Activated CD8-positive, alpha-beta T cell treated with anti-CD3 and anti-CD28 coated beads, Interleukin-2, amount 10 ng/mL, durations not matched to agents 7 days and 5 days (primary cell): Measurements from ENCODE around the gene EML1. TPM values are rescaled to one million over a fixed set of nuclear protein-coding genes. Genes with fewer than 3 reads are reported as not detected.

Source experiments
- ATAC-seq: fragments of 150-1000 bp; cut with Tn5 transposase; one replicate; pipeline ENCODE4 v1.10.0; 2021; ENCODE audit warnings: moderate library complexity
- CTCF ChIA-PET: fragments of 350-600 bp; sonication (Branson Sonifier 250); formaldehyde crosslinking; loops from one replicate; lab custom pipeline; 2021; ENCODE audit warnings: antibody characterized with exemption; lab: Charles Lee
- POLR2A ChIA-PET: fragments of 350-600 bp; sonication (Branson Sonifier 250); formaldehyde crosslinking; loops from one replicate; lab custom pipeline; 2021; ENCODE audit warnings: antibody characterized with exemption; lab: Charles Lee
- DNase-seq: peaks from one replicate; pipeline ENCODE4 v3.0.0-alpha.2; 2020
- H3K27ac Mint-ChIP-seq: one replicate; pipeline ENCODE4 v1.8.0; 2021; ENCODE audit warnings: mild to moderate bottlenecking, mixed read lengths
- H3K27me3 Mint-ChIP-seq: one replicate; pipeline ENCODE4 v1.8.0; 2021; ENCODE audit warnings: low read depth, mixed read lengths
- H3K36me3 Mint-ChIP-seq: one replicate; pipeline ENCODE4 v1.8.0; 2021; ENCODE audit warnings: low read depth, mixed read lengths
- H3K4me1 Mint-ChIP-seq: one replicate; pipeline ENCODE4 v1.8.0; 2021; ENCODE audit warnings: low read depth, mixed read lengths
- H3K4me3 Mint-ChIP-seq: one replicate; pipeline ENCODE4 v1.8.0; 2021; ENCODE audit warnings: mild to moderate bottlenecking, mixed read lengths
- H3K9me3 Mint-ChIP-seq: one replicate; pipeline ENCODE4 v1.8.0; 2022; ENCODE audit warnings: mixed read lengths; ENCODE audit not compliant: insufficient read depth
- total RNA-seq, 2 experiments: library from RNA; stranded (reverse); gene quantifications; one replicate each; pipeline ENCODE4 v1.2.3, GENCODE V29; 2021

EML1 gene
- total RNA-seq, 2 experiments from 2014 or later, result not detected

GRCh38 chr14:99875836-99876235, 82.6 kb downstream of the EML1 start:
- POLR2A ChIA-PET, result no interaction called here
- H3K36me3 Mint-ChIP-seq, result no peaks in the 10 kb centered on the region
- ATAC-seq, result no peak
- CTCF ChIA-PET, result interaction anchor here (0.6 to 1.4 kb wide), 3 partner anchors 10 to 23 kb away, joined by 3 read pairs; no protein-coding TSS in a partner anchor
- peaks cover 26% of the 10 kb centered on the region for H3K27me3 Mint-ChIP-seq
- no peak overlapping the region for H3K27ac Mint-ChIP-seq
- DNase-seq, result no peak
- no peak overlapping the region for H3K4me3 Mint-ChIP-seq
- H3K9me3 Mint-ChIP-seq, result no peaks in the 10 kb centered on the region
- H3K4me1 Mint-ChIP-seq, result no peaks in the 10 kb centered on the region

GRCh38 chr14:99876406-99876805, 83.2 kb downstream of the EML1 start:
- H3K27ac Mint-ChIP-seq, result no peak overlapping the region
- no peaks in the 10 kb centered on the region for H3K4me1 Mint-ChIP-seq
- H3K36me3 Mint-ChIP-seq, result no peaks in the 10 kb centered on the region
- H3K27me3 Mint-ChIP-seq, result peaks cover 27% of the 10 kb centered on the region
- H3K9me3 Mint-ChIP-seq, result no peaks in the 10 kb centered on the region
- H3K4me3 Mint-ChIP-seq, result no peak overlapping the region
- no peak for ATAC-seq
- no peak for DNase-seq
- ChIA-PET POLR2A (no interaction called here), CTCF (interaction anchor here (1.3 to 1.4 kb wide), 2 partner anchors 9 to 11 kb away, joined by 3 read pairs; no protein-coding TSS in a partner anchor)

GRCh38 chr14:99878563-99878962, 85.3 kb downstream of the EML1 start:
- ChIA-PET CTCF (no interaction called here), POLR2A (no interaction called here)
- Mint-ChIP-seq H3K4me3 (no peak overlapping the region), H3K4me1 (no peaks in the 10 kb centered on the region), H3K9me3 (no peaks in the 10 kb centered on the region), H3K27ac (no peak overlapping the region), H3K36me3 (no peaks in the 10 kb centered on the region), H3K27me3 (peaks cover 19% of the 10 kb centered on the region)
- DNase-seq, result no peak
- ATAC-seq, result no peak

- ATAC-seq, result no peak
- CTCF ChIA-PET, result no interaction called here
- POLR2A ChIA-PET, result no interaction called here
- DNase-seq, result no peak
- Mint-ChIP-seq H3K36me3 (no peaks in the 10 kb centered on the region), H3K27ac (no peak overlapping the region), H3K27me3 (peaks cover 19% of the 10 kb centered on the region), H3K4me1 (no peaks in the 10 kb centered on the region), H3K4me3 (no peak overlapping the region), H3K9me3 (no peaks in the 10 kb centered on the region)
These were observed 86.4 kb downstream of the EML1 start for GRCh38 chr14:99879401-99880295.

- H3K9me3 Mint-ChIP-seq, result no peaks in the 10 kb centered on the region
These were observed 87.6 kb downstream of the EML1 start for GRCh38 chr14:99880651-99881420.

GRCh38 chr14:99883866-99884650, 90.8 kb downstream of the EML1 start:
- no peaks in the 10 kb centered on the region for H3K9me3 Mint-ChIP-seq
- H3K27ac Mint-ChIP-seq, result no peak overlapping the region
- H3K27me3 Mint-ChIP-seq, result peaks cover 11% of the 10 kb centered on the region
- no peak for ATAC-seq
- no peak overlapping the region for H3K4me3 Mint-ChIP-seq
- no peaks in the 10 kb centered on the region for H3K4me1 Mint-ChIP-seq
- POLR2A ChIA-PET, result no interaction called here
- no peak for DNase-seq
- CTCF ChIA-PET, result interaction anchor here (0.7 to 2.1 kb wide), 5 partner anchors 15 to 201 kb away, joined by 3 to 8 read pairs (median 5); partner anchors contain the start of gene CYP46A1
- H3K36me3 Mint-ChIP-seq, result no peaks in the 10 kb centered on the region

More at GRCh38 chr14:99880651-99881420, 87.6 kb downstream of the EML1 start:
- H3K4me1 Mint-ChIP-seq, result no peaks in the 10 kb centered on the region
- no peak overlapping the region for H3K27ac Mint-ChIP-seq
- peaks cover 19% of the 10 kb centered on the region for H3K27me3 Mint-ChIP-seq
- ATAC-seq (no peak), DNase-seq (no peak)
- ChIA-PET POLR2A (no interaction called here), CTCF (no interaction called here)
- no peak overlapping the region for H3K4me3 Mint-ChIP-seq
- no peaks in the 10 kb centered on the region for H3K36me3 Mint-ChIP-seq

- DNase-seq, result peak; percentile 33
- Mint-ChIP-seq H3K9me3 (no peaks in the 10 kb centered on the region), H3K27ac (no peak overlapping the region), H3K4me3 (no peak overlapping the region), H3K27me3 (peaks cover 10% of the 10 kb centered on the region), H3K4me1 (no peaks in the 10 kb centered on the region), H3K36me3 (no peaks in the 10 kb centered on the region)
- CTCF ChIA-PET, result interaction anchor here (0.7 to 2.1 kb wide), 12 partner anchors 10 to 202 kb away, joined by 3 to 8 read pairs (median 4); partner anchors contain the start of gene CYP46A1
- POLR2A ChIA-PET, result no interaction called here
- peak; percentile 76 for ATAC-seq
These were observed 91.8 kb downstream of the EML1 start for GRCh38 chr14:99884834-99885648.

- ChIA-PET CTCF (interaction anchor here (0.8 to 2.1 kb wide), 12 partner anchors 9 to 202 kb away, joined by 3 to 8 read pairs (median 4); partner anchors contain the start of gene CYP46A1), POLR2A (no interaction called here)
- H3K9me3 Mint-ChIP-seq, result no peaks in the 10 kb centered on the region
- H3K27ac Mint-ChIP-seq, result no peak overlapping the region
- no peak for ATAC-seq
- DNase-seq, result no peak
- H3K4me1 Mint-ChIP-seq, result no peaks in the 10 kb centered on the region
- H3K4me3 Mint-ChIP-seq, result no peak overlapping the region
- peaks cover 4% of the 10 kb centered on the region for H3K27me3 Mint-ChIP-seq
- H3K36me3 Mint-ChIP-seq, result no peaks in the 10 kb centered on the region
These were observed 92.4 kb downstream of the EML1 start for GRCh38 chr14:99885649-99885958.

GRCh38 chr14:99887407-99887806, 94.2 kb downstream of the EML1 start:
- DNase-seq (no peak), ATAC-seq (no peak)
- Mint-ChIP-seq H3K27ac (no peak overlapping the region), H3K27me3 (peaks cover 2% of the 10 kb centered on the region), H3K4me3 (no peak overlapping the region), H3K36me3 (no peaks in the 10 kb centered on the region), H3K9me3 (no peaks in the 10 kb centered on the region), H3K4me1 (no peaks in the 10 kb centered on the region)
- ChIA-PET CTCF (interaction anchor here (1.0 to 1.9 kb wide), 3 partner anchors 11 to 205 kb away, joined by 3 to 6 read pairs (median 3); no protein-coding TSS in a partner anchor), POLR2A (no interaction called here)

- DNase-seq (no peak), ATAC-seq (no peak)
- Mint-ChIP-seq H3K4me1 (no peaks in the 10 kb centered on the region), H3K27ac (no peak overlapping the region), H3K27me3 (peaks cover 2% of the 10 kb centered on the region), H3K36me3 (no peaks in the 10 kb centered on the region), H3K4me3 (no peak overlapping the region), H3K9me3 (no peaks in the 10 kb centered on the region)
- ChIA-PET POLR2A (no interaction called here), CTCF (interaction anchor here (0.7 to 1.9 kb wide), 4 partner anchors 11 to 206 kb away, joined by 3 to 6 read pairs (median 4); no protein-coding TSS in a partner anchor)
These were observed 94.9 kb downstream of the EML1 start for GRCh38 chr14:99888149-99888548.
